ENCODE measurements around the gene TROAP. TPM values are rescaled to one million over a fixed set of nuclear protein-coding genes. Genes with fewer than 3 reads are reported as not detected.
A peak's percentile ranks its signal among the peaks of the same experiment; 100 is the strongest.

TROAP gene
- total and polyA plus RNA-seq, 9 of the 15 experiments (the other 6 are each of a cell fraction or from before 2014, with no cell fraction given) = 46.4 to 171 (median 59.8) TPM

- TF ChIP-seq SIN3A (IDR thresholded peaks at IDR 0.05; ENCODE audit: borderline replicate concordance in 2 of 2, control insufficient read depth in 1 of 2, low read depth in 2 of 2, low read length in 2 of 2) = 0 out of 4 replicates have a peak, but pooled peaks of 1 of the 2 experiments have one; percentile 8
- no peak for TF ChIP-seq SOX6 (IDR thresholded peaks at IDR 0.05)
- no peak for TF ChIP-seq PTRF (tag; IDR thresholded peaks at IDR 0.05)
- TF ChIP-seq THAP12 (CRISPR knock-in tag; IDR thresholded peaks at IDR 0.05) = 0 out of 2 replicates have a peak, but pooled peaks have one; percentile 62
- no peak for TF ChIP-seq GTF2E2 (tag; IDR thresholded peaks at IDR 0.05)
- TF ChIP-seq CREM (IDR thresholded peaks at IDR 0.05; ENCODE audit: low read depth) = peak; percentile 65
- TF ChIP-seq CXXC5 (CRISPR knock-in tag; IDR thresholded peaks at IDR 0.05) = peak; percentile 42; the same call in 1 of the 2 replicates
- peak; percentile 95 for TF ChIP-seq KDM2B (CRISPR knock-in tag; IDR thresholded peaks at IDR 0.05)
- TF ChIP-seq ELF1 (tag; IDR thresholded peaks at IDR 0.05) = no peak
- TF ChIP-seq NFIX (CRISPR knock-in tag; IDR thresholded peaks at IDR 0.05; ENCODE audit: low read depth) = no peak
- TF ChIP-seq AFF4 (CRISPR knock-in tag; IDR thresholded peaks at IDR 0.05) = 0 out of 2 replicates have a peak, but pooled peaks have one; percentile 26
- TF ChIP-seq ZNF551 (CRISPR knock-in tag; IDR thresholded peaks at IDR 0.05) = no peak
- no peak for TF ChIP-seq PBX2 (CRISPR knock-in tag; IDR thresholded peaks at IDR 0.05; ENCODE audit: low read depth)
- no peak for TF ChIP-seq PBX2 (tag; conservative IDR thresholded peaks at IDR 0.05; ENCODE audit: low read depth)
- TF ChIP-seq GTF2A2 (tag; IDR thresholded peaks at IDR 0.05) = no peak
- peak; percentile 96 for TF ChIP-seq VEZF1 (CRISPR knock-in tag; IDR thresholded peaks at IDR 0.05)
Measured at GRCh38 chr12:49336645-49337584, 13.9 kb downstream of the TROAP start, which contains the start of gene C1QL4 (continued).

All from K562 (cell line).